ENCODE measurements around the gene MLKL.

MLKL gene

DNA sequence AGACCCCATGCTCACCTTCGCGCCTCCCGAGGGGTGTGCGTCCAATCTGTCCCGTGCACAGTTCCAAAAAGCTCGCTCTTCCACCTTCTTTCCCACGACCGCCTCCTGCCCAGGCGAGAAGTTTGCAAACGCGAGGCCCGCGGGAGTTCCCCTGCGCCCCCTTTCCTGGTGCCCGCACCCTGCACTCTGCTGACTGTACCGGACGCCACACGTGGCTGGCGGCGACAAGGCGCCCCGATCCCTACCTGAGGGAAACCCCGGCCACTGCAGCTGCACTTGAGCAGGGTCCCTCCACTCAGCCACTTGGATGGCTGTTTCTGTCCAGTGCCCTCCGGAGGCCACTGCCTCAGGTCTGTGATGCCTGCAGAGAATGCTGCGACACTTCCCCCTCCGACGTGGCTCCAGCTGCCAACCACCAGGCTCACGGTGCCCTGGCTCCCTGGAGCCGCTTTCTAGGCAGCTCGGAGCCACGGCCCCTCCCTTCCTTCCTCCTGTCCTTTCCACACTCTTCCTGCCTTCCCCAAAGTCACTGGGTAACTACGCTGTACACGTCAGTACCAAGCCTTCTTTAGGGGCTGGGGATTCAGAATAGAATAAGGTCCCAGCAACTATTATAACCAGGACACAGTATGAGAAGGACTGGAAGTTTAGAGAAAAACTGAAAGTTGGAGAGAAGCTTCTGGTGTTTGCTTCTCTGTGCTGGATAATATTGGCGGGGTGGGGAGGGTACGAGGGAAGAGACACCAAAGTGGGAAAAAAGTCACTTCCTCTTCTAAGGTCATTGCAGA, at the start of gene MLKL:
TSS of gene MLKL (minus strand) at position 425 of the 788 bp plus-strand sequence. CDS start 5,105 bp downstream, outside the sequence.
- peak; percentile 80 for DNase-seq

GRCh38 chr16:74749291-74750055, 48.8 kb upstream of the MLKL start:
- no peak for DNase-seq

DNA sequence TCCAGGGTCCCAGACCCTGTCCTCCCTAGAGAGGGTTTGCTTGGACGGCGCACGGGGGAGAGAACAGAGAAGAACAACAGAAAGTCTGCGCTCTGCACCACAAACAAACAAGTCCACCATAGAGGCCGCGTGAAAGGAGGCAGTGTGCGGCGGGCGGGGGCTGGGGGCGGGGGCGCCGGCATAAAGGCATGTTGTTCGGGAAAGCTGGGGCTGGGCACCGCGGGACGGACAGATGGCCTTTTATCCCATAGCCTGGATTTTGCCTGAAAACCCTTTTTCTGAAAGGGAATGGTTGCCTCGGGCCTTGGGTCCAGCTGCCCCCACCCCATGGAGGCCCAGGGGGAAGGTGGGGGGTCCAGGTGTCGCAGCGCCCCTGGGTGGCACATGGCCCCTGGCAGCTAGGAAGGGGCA, 48.0 kb upstream of the MLKL start:
- no peak for DNase-seq

GRCh38 chr16:74747716-74748615, 47.3 kb upstream of the MLKL start:
- no peak for DNase-seq

GRCh38 chr16:74745926-74746325, 45.3 kb upstream of the MLKL start:
- DNase-seq = no peak

DNA sequence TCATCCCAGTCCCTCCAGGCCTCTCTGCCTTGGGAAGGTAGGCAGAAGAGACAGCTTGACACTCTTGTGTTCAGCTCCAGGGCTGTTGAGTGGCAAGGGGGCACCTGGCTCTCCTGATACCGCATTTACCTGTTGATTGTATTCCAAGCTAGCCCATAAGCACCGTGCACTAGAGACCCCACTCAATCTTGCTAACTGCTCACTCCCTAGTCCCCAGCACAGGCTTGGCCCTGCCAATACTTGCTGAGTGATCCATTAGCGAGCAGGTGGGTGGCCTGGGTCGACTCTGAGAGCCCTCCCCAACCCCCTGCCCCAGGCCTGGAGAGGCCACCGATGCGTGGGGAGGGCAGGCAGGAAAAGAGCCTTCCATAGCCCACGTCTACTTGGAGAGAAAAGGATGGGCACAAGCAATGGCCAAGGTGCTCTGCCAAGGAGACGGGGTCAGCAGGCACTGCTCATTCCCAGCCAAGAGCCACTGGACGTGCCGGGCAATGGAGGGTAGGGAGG, 44.5 kb upstream of the MLKL start:
- no peak for DNase-seq

- DNase-seq = no peak
Measured at GRCh38 chr16:74744566-74744965, 43.9 kb upstream of the MLKL start.

DNA sequence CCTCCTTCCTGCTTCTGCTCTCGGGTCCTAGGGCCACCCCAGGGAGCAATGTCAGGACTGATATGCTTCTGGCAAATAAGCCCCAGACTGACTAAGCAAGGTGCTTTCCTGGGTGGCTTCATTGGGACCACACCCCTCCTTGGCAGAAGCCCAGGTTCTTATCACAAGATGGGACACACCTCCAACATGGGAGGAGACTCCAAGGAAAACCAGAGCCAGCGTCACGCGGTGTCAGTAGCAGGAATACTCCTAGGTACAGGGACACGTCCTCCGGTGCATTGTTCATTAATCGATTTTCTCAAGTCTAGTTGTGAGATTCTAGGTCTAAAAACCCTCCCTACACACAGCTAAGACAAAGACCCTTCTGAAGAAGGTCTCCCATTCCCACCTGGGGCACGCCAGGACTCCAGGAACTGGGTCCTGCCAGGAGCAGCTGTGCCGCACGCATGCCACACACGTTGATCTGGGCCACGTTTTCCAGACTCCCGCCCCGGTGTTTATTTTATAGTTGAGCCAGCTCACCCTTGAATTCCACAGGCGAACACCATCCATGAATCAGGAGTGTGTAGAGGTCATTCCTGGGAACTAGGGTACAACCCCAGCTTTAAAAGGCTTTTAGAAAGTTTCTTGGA, 43.1 kb upstream of the MLKL start:
- peak; percentile 60 for DNase-seq

DNA sequence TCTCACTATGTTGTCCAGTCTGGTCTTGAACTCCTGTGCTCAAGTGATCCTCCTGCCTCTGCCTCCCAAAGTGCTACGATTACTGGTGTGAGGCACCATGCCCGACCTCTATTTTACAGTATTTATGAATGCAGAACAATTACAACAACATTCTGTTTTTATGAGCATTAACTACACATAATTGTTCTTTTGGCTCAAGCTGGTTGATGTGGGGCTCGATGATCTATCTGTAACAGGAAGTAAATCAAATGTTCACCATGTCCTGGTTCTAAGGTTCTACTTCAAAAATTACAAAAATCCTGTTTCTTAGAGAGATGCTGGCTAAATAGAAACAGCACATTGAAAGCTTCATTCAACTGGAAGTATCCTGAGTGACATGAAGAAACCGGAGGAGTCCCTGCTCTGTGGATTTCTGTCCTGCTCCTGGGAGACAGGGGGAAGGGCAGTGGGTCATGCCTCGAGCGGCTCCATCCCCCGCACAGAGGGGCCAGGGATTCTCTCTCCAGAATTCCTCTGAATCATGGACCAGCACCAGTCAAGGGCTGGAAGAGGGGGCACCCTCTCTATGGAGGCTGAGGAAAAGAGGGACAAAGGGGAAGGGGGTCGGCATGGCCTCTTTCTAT, 42.5 kb upstream of the MLKL start:
- no peak for DNase-seq

GRCh38 chr16:74742051-74742481, 41.4 kb upstream of the MLKL start:
- DNase-seq = no peak

- DNase-seq = no peak
Measured at GRCh38 chr16:74740795-74741304, 40.2 kb upstream of the MLKL start.

DNA sequence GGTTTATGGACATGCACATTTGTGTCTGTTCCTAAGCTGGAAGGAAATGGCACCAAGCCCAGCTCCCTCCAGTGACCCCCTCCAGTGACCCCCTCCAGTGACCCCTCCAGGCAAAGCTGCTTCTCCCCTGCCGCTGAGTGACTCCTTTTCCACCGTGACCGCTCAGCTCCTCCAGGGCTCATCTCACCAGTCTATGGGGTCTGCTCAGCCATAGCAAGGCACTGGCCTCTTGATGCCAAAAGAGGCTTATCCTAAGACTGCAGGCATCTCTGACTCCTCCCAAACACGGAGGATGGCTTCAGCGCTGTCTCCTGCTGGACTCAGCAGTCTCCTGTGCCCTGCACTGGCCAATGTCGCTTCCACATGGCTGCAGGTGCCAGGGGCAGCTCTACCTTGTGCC, 38.6 kb upstream of the MLKL start:
- no peak for DNase-seq

GRCh38 chr16:74738816-74739215, 38.2 kb upstream of the MLKL start:
- no peak for DNase-seq

DNA sequence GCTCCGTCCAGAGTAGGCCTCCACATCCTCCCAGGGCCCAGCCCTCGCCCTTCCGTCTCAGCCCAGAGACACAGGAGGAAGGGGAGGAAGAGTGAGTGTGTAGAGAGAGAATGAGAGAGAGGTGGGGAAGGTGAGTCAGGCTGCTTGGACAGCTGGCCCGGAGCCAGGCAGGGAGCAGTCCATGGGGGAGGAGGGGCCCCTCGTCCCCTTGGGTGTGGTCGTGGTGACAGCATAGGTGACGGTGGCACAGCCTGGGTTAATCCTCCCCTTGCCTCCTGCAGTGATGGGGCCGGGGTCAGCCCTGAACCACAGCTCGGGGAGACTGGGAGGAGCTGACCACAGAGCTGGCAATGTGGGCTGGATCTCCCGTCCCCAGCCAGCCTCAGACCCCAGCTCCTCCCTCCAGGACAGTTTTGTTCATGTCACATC, 37.5 kb upstream of the MLKL start:
- DNase-seq = peak; percentile 14

DNA sequence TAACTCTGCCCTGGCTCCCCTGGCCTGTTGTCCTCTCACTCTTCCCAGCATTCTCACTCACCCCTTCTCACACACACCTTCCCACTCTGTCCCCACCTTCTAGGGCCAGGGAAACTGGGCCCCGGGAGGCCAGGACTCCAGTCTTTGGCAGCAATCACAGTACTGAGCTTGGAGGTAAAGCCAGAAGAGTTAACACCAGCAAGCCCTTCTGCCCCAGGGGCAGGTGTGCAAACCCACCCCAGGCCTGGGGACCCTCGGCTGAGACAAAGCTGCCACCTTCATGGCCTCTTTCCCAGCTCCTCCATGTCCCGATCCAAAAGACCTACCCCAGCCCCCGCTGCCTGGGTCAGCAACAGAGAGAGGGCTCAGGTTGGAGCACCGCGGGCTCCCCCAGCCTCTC, 36.9 kb upstream of the MLKL start:
- no peak for DNase-seq

GRCh38 chr16:74736531-74737157, 36.0 kb upstream of the MLKL start:
- DNase-seq = no peak

GRCh38 chr16:74735554-74735953, 34.9 kb upstream of the MLKL start:
- DNase-seq = no peak

- no peak for DNase-seq
Measured at GRCh38 chr16:74735162-74735452, 34.4 kb upstream of the MLKL start.

DNA sequence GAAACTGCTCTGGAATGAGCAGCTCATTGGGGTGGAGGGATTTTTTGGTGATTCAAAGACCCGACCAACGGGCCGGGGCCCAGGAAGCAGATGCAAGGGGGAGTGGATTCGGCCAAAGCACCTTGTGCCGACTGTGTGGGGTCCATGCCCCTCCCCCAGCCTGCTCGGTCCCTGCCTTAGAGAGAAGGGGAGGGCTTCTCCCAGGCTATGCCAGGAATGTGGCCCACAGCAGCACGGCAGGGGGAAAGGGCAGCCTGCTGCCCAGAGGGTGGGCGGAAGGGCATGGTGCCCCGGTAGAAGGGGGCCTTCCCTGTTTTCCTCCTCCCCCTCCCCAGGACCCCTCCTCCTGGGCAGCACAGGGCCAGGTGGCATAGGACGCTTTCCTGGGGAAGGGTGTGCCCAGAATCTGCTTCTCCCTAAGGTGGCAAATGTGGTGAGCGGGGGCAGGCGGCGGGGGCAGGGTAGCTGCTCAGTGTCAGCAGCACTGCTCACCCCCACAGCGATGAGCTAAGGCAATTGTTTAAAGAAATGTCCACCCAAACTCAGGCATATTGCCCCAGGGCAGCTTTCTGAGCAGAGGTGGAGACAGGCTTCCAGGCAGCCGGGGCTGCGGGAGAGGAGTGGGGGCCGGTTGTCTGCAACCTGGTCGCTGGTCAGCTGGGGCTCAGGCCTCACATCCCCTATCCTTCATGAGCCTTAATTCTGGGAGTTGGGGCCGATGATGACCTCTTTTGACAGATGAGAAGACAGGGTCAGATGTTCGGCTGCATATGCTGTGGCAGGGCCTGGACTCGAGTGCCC, 33.9 kb upstream of the MLKL start:
- no peak for DNase-seq

DNA sequence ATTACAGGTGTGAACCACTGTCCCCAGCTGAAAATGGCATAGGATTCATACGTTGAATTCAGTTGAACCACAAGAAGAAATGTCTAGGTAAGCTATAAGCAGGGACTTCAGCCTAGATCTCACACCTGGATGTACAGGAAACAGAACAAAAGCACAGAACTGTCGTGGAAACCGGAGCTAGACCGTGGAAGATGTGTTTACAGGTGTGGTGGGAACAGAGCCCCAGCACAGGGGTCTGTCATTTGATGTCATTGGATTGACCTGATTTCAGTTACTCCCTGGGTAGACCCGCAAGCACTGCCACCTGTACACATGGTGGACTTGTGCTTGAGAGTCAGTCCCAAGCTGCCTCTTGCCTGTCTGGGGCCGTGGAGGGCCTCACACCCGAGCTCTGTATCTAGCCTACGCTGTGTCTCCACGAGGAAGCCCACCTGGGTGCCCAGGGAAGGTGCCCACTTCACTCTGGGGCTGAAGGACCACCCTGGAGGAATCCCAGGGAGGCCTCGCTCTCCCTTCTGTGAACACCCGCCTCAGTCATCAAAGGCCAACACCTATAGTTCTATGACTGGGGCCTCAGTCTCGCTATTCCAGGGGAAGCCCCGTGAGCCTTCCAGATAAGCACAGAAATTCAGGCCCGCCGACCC, 32.2 kb upstream of the MLKL start:
- no peak for DNase-seq
